Left renal cortex interstitium (tissue), 4 donors: ENCODE results near the gene KLHL24. TPM values are rescaled to one million over a fixed set of nuclear protein-coding genes. Genes with fewer than 3 reads are reported as not detected.

Source experiments
- polyA plus RNA-seq, 4 donors: library from polyadenylated mRNA; unstranded; fragments of 120-200 nt; gene quantifications; one replicate each; pipeline ENCODE4 v1.2.1, GENCODE V29; 2013; ENCODE audit not compliant: insufficient read length in 4 of 4

Gene KLHL24
- polyA plus RNA-seq, 4 donors: 45.3 to 54.7 (median 47.2) TPM

Other genes starting within 250 kb of the KLHL24 start
- 1 to 10 TPM in 3 of 4 donors, under 1 TPM in 1; 0.61 to 1.7 (median 1.5) TPM for gene MCF2L2, start 207.0 kb upstream of the KLHL24 start, polyA plus RNA-seq
- gene KLHL6, start 79.9 kb upstream of the KLHL24 start, polyA plus RNA-seq: 1 to 10 TPM in 3 of 4 donors, under 1 TPM in 1; 0.94 to 1.6 (median 1.4) TPM
- 10 to 100 TPM; 31.5 to 43.6 (median 36.9) TPM for gene YEATS2, start 62.2 kb downstream of the KLHL24 start, polyA plus RNA-seq
- gene MAP6D1, start 190.0 kb downstream of the KLHL24 start, polyA plus RNA-seq: 1 to 10 TPM in 3 of 4 donors, under 1 TPM in 1; 0.58 to 1.6 (median 1.3) TPM
- 10 to 100 TPM; 47.7 to 59.3 (median 56.8) TPM for gene PARL, start 249.3 kb downstream of the KLHL24 start, polyA plus RNA-seq